GM12872 (cell line): ENCODE measurements around the gene TBC1D5.

Source experiments
- TF ChIP-seq, protein P1 (sequence below): IDR thresholded peaks from 3 replicates; pipeline ENCODE4 v1.5.1; 2011; ENCODE audit warnings: low read depth, mild to moderate bottlenecking, low read length, moderate library complexity; ENCODE audit not compliant: insufficient read depth

Gene TBC1D5

DNA sequence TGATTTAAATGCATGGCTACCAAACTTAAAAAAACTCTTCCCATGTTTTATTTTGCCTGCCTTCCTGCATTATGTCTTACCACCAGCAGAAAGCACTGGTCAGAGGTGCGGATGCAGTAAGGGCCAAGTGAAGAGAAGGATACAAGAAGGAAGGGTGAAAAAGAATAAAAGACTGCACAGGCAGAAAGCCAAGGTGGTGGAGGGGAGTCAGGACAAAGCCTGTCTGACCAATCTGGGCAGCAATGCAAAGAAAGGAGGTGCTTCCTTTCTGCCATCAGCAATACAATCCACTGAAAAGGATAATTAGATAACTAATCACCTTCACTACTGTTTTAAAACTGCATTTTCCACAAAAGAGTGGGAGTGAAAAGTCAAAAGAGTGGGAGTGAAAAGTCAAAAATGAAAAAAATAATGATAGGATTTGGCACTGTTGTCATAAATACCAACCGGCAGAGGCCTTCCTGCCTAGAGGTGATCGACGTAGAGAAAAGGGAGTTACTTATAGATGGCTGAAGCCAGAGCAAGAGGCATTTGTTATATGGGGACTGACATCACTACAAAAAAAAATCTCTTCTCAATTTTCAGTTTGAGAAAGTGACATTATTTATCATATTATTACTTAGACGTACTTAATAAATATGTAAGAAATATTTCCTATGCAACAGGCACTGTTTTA lies 385.3 kb downstream of the TBC1D5 start:
- TF ChIP-seq, protein P1, sequence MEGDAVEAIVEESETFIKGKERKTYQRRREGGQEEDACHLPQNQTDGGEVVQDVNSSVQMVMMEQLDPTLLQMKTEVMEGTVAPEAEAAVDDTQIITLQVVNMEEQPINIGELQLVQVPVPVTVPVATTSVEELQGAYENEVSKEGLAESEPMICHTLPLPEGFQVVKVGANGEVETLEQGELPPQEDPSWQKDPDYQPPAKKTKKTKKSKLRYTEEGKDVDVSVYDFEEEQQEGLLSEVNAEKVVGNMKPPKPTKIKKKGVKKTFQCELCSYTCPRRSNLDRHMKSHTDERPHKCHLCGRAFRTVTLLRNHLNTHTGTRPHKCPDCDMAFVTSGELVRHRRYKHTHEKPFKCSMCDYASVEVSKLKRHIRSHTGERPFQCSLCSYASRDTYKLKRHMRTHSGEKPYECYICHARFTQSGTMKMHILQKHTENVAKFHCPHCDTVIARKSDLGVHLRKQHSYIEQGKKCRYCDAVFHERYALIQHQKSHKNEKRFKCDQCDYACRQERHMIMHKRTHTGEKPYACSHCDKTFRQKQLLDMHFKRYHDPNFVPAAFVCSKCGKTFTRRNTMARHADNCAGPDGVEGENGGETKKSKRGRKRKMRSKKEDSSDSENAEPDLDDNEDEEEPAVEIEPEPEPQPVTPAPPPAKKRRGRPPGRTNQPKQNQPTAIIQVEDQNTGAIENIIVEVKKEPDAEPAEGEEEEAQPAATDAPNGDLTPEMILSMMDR, result no peak

DNA sequence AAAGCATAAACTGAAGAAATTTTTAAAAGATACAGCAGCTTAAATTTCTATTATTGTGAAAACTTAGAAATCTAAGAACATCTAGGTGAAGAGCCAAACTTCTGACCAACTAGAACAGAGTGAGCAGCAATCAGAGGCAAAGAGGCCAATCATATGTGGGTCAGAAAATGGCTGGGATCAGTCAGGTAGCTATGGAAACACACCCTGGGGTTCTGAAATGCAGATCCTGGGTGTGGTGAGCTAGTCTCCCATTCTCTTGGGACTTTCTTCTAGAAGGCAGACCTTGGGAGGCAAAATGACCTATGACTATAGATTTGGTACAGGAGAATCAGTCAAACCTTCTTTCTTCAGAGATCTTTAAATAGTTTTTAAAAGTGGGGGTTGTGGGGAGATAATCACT lies 385.8 kb downstream of the TBC1D5 start:
- TF ChIP-seq, protein P1, result no peak

DNA sequence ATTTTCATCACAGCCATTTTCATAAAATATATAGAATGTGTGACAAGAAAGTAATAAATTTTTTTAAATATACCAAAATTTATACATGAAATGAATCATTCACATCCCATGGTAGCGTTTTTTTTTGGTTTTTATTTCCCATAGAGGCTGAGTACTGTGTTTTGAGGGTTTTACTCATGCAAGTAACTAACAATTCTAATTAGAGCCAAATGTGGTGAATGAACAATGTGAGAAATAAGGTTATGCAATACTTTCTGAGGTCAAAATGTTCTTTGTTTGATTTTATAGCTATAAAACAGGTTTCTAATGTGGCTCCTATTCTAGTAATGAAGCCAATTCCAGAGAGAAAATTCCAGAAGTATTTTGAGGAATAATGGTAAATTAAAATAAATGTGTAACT lies 386.8 kb downstream of the TBC1D5 start:
- TF ChIP-seq, protein P1, result no peak

DNA sequence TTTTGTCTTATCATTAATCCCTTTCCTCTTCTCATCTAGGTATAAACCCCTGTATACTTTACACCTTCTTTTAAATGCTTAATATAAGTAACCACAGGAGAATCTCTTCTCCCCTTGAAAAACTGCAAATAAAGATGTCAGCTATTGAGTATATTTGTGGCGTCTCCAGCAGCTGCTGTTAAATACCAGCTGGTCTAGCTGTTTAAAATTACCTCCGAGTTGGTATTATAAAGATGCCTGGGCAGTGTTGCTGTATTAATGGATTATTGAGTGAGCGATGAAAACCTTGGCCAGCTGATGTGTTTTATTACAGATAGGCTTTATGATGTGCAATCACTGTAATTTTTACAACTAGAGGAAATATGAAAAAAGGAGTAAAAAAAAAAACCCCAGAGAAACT lies 388.1 kb downstream of the TBC1D5 start:
- TF ChIP-seq, protein P1, result no peak

DNA sequence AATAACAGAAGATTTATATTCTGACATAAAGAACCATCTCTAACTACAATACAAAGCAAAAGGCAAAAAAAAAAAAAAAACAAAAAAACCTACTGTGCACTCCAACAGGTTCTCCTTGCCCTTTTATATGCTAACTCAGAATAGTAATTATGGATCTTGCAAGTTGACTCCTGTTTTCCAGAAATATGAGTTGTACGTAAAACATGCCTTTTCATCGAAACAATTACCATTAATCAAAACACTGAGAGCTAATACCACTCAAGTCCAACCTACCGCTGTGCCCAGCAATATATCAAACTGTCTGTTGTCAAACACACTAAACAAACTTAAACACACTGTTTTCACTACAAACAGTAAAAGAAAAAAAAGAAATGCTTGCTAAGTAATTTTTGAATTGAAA lies 389.8 kb downstream of the TBC1D5 start:
- TF ChIP-seq, protein P1, result no peak

DNA sequence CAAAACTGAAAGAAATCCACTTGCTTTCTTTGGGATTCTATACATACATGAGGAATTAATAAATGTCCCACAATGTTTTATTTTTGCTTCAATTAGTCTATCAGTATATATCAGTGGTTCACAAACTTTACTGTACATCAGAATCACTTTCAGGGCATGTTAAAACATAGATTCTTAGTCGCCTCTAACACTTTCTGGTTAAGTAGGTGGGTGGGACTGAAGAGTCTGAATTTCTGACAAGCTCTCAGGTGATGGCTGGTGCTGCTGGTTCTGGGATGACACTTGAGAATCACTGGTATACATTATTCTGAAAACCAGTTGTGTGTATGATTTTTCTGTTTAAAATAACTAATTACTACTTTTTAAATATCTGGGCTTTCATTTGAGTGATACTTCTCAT lies 393.3 kb downstream of the TBC1D5 start:
- TF ChIP-seq, protein P1, result no peak

DNA sequence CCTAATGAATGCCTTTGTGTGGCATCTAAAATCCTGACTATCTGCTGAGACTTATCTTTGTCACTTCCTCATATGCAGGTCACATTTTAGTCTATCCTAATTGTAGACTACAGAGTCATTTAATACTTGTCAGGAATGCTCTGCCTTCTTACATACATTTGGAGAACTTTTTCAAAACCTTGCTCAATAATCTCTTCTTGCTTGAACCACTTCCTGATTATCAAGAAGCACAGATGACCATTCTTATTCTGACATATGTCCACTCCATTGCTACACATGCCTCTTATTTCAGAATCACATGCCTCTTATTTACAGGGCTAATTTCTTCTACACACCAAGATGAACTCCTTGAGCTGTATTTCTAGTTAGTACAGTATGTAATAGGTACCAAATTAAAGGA lies 400.3 kb downstream of the TBC1D5 start:
- TF ChIP-seq, protein P1, result no peak
